ENCODE results near the gene GCLC. TPM values are rescaled to one million over a fixed set of nuclear protein-coding genes. Genes with fewer than 3 reads are reported as not detected.
"Not testable (repeated sequence)": the region's sequence is repeated elsewhere in the genome, so short reads cannot be mapped to it uniquely, and the experiment has no call there.

The GCLC gene
- polyA plus RNA-seq, 3 donors = 6.8 to 22.1 (median 15.2) TPM

DNA sequence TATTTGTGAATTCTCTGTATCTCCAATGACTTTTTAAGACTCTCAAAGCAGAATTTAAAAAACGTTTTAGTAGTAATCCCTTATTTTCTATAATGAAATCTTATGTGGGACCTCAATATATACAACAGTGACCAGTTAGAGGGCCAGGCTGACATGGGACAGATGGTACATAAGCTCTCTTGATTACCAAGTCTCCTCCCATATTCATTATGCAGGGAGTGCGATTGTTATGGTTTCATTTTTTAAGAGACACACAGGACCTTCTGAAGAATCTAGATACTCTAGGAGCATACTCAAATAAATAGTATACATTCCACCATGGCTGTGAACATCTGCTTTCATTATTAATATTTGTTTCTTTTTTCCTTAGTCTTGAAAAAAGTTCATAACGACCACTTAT, 43.5 kb downstream of the GCLC start:
- H3K27ac ChIP-seq (ENCODE audit: low read depth, low read length) = no peak overlapping the region
- 68 to 78% (median 75%) methylated on average over 3 of the region's 3 CpGs for WGBS, 3 donors

DNA sequence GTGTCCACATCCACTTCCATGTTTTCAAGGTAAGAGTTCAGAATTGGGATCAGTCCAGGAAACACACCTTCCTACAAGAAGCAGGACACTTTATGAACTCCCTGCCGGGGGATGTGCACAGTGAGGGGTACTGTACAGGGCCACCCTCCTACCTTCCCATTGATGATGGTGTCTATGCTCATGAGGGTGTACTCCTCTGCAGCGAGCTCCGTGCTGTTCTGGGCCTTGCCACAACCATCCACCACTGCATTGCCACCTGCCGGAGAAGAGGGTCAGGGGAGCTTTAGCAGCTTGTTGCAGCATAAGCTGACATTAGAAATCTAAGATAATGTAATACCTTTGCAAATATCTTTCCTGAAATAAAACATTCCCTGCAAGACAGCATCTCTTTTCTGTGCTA, 44.8 kb downstream of the GCLC start:
- WGBS, 3 donors = 92 to 96% (median 95%) methylated on average over 4 of the region's 4 CpGs
- no peak overlapping the region for H3K27ac ChIP-seq (ENCODE audit: low read depth, low read length)

DNA sequence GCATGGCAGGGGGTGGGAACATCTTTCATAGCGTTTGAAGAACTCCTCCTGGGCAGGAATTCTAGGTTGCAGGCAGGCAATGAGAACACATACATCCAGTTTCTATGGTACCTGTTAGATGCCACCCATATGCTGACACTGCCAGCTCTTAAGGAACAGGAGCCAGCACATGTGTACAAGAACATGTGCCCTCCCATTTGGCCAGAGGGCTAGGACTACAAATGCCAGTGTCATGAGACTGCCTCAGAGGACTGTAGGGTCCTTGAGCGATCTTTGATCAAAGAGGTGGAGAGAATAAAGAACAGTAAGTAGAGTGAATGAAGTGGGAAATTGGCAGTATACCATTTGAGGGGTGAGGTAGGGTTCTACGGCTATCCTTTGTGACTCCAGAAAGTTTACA, 45.8 kb downstream of the GCLC start:
- no peak overlapping the region for H3K27ac ChIP-seq (ENCODE audit: low read depth, low read length)
- WGBS, 3 donors = 89 to 98% (median 97%) methylated on average over 3 of the region's 3 CpGs

DNA sequence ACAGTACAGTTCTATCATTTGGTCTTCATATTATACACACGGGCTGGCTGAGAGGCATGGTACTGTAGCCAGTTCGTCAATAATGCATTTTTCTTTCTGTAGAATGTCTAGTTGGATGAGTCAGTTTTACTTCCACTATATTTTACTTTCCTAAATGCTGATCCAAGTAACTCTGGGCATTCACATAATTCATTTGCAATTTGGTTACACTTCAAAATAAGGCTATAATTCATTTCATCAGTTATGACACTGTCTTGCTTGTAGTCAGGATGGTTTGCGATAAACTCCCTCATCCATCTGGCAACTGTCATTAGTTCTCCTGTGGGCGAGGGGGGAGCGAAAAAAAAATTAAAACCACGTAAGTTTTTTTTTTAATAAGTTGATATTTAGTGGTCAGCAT, 46.3 kb downstream of the GCLC start:
- WGBS, 3 donors = 74 to 95% (median 92%) methylated on average over 6 of the region's 6 CpGs
- no peak overlapping the region for H3K27ac ChIP-seq (ENCODE audit: low read depth, low read length)

- WGBS, 3 donors = 81 to 91% (median 87%) methylated on average over 2 of the region's 2 CpGs
- H3K27ac ChIP-seq (ENCODE audit: low read depth, low read length) = no peak overlapping the region
Observed at GRCh38 chr6:53497905-53498304, 47.0 kb downstream of the GCLC start.

GRCh38 chr6:53496797-53497375, 48.0 kb downstream of the GCLC start:
- no peak overlapping the region for H3K27ac ChIP-seq (ENCODE audit: low read depth, low read length)

GRCh38 chr6:53495506-53496499, 49.1 kb downstream of the GCLC start:
- H3K27ac ChIP-seq (ENCODE audit: low read depth, low read length) = no peak overlapping the region
- WGBS, 3 donors = 89 to 90% (median 90%) methylated on average over 6 of the region's 6 CpGs

More at GRCh38 chr6:53496797-53497375, 48.0 kb downstream of the GCLC start:
- WGBS, 3 donors = 49 to 82% (median 72%) methylated on average over 5 of the region's 5 CpGs

- 76 to 86% (median 81%) methylated on average over 4 of the region's 4 CpGs for WGBS, 3 donors
- H3K27ac ChIP-seq (ENCODE audit: low read depth, low read length) = no peak overlapping the region
Observed at GRCh38 chr6:53494076-53494475, 50.8 kb downstream of the GCLC start.

GRCh38 chr6:53493635-53494025, 51.3 kb downstream of the GCLC start:
- WGBS, 3 donors = 53 to 61% (median 58%) methylated on average over 2 of the region's 2 CpGs
- H3K27ac ChIP-seq (ENCODE audit: low read depth, low read length) = no peak overlapping the region

GRCh38 chr6:53492860-53493634, 51.9 kb downstream of the GCLC start:
- WGBS, 3 donors = 16 to 28% (median 21%) methylated on average over 11 of the region's 11 CpGs
- no peak overlapping the region for H3K27ac ChIP-seq (ENCODE audit: low read depth, low read length)

DNA sequence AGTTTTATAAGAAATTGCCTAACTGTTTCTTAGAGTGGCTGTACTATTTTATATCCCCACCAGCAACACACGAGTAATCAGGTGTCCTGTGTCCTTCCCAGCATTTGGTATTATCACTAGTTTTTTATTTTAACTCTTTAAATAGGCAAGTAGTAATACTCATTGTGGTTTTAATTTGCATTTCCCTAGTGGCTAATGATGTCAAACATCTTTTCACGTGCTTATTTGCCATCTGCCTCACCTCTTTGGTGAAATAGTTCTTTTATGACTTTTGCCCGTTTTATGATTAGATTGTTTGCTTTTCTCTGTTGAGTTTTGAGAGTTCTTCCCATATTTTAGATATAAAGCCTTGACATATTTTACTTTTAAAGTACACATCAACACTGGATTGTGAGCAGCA, 57.8 kb downstream of the GCLC start:
- 12 to 46% (median 39%) methylated on average over 3 of the region's 3 CpGs for WGBS, 3 donors
- no peak overlapping the region for H3K27ac ChIP-seq (ENCODE audit: low read depth, low read length)

GRCh38 chr6:53486679-53487078, 58.2 kb downstream of the GCLC start:
- no peak overlapping the region for H3K27ac ChIP-seq (ENCODE audit: low read depth, low read length)
- 66 to 84% (median 75%) methylated on average over 3 of the region's 3 CpGs for WGBS, 3 donors

DNA sequence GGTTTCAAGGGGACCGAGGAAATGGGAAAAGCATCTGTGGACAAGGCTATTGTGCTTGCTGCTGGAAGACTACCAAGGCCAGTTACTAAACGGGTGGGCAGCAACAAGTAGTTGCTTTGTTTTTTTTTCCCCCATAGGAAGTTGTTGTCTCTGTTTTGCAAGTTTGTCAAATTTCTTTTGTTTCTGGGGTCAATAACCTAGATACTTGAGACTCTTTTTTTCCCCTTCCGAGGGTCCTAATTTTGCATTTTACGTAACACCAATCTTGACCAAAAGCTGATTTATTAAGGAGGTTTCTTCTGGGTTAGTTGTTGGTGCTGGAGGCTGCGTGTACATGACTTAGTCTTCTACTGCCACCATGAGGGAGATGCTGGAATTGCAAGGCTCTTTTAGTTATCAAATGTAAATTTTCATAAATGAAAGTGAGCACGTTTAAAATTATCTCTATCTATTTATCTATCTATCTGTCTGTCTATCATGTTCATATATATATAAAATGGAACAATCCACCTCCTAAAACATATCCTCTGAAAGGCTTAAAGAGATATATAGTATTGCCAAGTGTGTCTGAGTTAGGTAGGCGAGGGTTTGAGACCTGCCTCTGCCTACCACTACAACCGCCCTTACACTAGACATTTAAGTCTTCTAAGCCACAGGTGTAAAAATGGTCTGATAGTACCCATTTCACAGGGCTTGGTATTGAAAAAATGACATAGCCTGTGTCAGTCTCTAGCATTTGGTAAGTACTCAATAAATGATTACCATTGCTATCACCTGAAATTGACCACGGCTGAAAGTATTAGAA, 60.2 kb downstream of the GCLC start:
- WGBS, 3 donors = 18 to 27% (median 23%) methylated on average over 9 of the region's 9 CpGs
- no peak overlapping the region for H3K27ac ChIP-seq (ENCODE audit: low read depth, low read length)

DNA sequence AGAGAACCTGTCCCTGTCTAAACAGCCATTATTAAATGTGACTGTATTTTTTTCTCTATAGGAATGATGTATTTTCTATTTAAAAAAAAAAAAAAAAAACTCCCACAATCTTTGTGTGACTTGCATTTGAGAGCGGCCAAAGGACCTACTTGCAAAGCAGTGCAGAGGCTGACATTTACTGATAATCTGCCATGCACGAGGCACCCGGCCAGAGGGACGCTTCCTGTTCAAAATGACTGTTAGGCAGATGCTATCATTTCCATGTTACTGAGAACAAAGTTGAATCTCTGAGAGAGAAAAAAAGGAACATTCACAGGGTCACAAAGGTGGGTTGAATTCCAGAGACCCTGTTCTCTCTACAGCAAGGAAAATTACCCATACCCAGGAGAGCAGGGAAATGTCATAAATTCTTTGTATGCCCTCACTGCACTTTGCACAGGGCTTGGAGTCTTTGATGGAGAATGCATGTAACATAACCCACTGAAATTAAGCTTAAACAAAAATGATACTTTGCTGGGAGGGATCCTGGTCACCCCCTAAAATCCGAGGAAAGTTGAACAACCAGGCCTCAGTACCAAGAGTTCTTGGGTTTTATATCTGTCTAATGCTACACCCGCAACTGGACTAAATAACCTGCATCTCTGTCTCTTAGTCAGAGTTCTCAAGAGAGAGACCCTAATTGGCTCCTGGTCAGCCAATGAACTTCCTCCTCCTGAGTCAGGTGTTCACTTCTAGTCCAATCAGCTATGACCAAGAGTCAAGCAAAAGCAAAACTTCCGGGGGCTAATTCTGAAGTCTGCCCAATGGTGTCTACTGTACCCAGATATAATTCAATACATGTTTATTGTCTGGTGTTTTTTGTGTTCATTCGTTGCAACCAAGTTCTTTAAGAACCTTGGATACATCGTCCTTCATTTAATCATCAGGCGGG, 61.2 kb downstream of the GCLC start:
- WGBS, 3 donors = 49 to 61% (median 51%) methylated on average over 10 of the region's 10 CpGs
- H3K27ac ChIP-seq (ENCODE audit: low read depth, low read length) = no peak overlapping the region

DNA sequence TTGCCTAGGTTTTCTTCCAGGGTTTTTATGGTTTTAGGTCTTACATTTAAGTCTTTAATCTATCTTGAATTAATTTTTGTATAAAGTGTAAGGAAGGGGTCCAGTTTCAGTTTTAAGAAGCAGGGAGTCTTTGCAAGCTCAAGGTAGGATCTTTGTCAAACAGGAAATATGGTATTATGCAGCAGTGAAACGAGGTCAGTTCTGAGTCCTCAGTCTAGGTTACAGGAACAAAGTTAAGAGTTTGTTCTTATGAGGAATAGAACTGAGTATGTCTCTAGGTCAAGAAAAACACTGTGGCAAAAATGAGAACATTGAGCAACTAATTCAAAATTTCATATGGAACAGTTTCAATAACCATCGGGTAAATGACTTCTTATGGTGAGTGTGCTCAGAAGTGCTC, 63.6 kb downstream of the GCLC start:
- H3K27ac ChIP-seq (ENCODE audit: low read depth, low read length) = no peak overlapping the region
- 46 to 82% (median 47%) methylated on average over 2 of the region's 2 CpGs for WGBS, 3 donors

DNA sequence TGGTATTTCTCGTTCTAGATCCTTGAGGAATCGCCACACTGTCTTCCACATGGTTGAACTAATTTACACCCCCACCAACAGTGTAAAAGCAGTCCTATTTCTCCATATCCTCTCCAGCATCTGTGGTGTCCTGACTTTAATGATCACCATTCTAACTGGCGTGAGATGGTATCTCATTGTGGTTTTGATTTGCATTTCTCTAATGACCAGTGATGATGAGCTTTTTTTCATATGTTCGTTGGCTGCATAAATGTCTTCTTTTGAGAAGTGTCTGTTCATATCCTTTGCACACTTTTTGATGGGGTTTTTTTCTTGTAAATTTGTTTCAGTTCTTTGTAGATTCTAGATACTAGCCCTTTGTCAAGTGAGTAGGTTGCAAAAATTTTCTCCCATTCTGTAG, 64.1 kb downstream of the GCLC start:
- 73 to 80% (median 79%) methylated on average over 4 of the region's 4 CpGs for WGBS, 3 donors
- not testable (repeated sequence) for H3K27ac ChIP-seq (ENCODE audit: low read depth, low read length)

DNA sequence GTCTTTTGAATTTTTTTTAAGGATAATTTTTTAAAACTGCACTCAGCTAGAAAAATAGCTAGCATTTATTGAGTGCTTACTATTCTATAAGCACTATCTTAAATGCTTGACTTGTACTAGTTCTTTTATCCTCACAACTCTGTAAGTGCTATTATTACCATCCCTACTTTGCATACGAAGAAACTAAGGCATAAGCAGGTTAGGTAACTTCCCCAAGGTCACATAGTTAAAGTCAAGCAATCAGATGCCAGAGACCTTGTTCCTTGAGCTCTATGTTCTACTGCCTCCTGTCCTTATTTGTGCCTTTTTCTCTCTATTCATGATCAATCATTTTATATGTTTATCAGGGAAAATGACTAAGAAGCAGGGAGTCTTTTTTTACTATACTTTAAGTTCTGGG, 65.0 kb downstream of the GCLC start:
- WGBS, 3 donors = 43 to 67% (median 55%) methylated on average over 1 of the region's 1 CpG
- H3K27ac ChIP-seq (ENCODE audit: low read depth, low read length) = no peak overlapping the region
